Activated naive CD4-positive, alpha-beta T cell treated with anti-CD3 and anti-CD28 coated beads, Interleukin-2, amount 50 U/mL, for 24 hours (primary cell): ENCODE measurements around the gene MMP26.

ENCODE experiments used
- H3K27ac Mint-ChIP-seq: one replicate; pipeline ENCODE4 v1.8.0; 2021; ENCODE audit warnings: mild to moderate bottlenecking, mixed read lengths
- H3K27me3 Mint-ChIP-seq: one replicate; pipeline ENCODE4 v1.8.0; 2021; ENCODE audit warnings: mixed read lengths
- H3K36me3 Mint-ChIP-seq: one replicate; pipeline ENCODE4 v1.8.0; 2021; ENCODE audit warnings: mixed read lengths
- H3K4me1 Mint-ChIP-seq: one replicate; pipeline ENCODE4 v1.8.0; 2021; ENCODE audit warnings: mixed read lengths
- H3K4me3 Mint-ChIP-seq: one replicate; pipeline ENCODE4 v1.8.0; 2021; ENCODE audit warnings: mild to moderate bottlenecking, mixed read lengths
- H3K9me3 Mint-ChIP-seq: one replicate; pipeline ENCODE4 v1.8.0; 2021; ENCODE audit warnings: mixed read lengths

Gene MMP26

DNA sequence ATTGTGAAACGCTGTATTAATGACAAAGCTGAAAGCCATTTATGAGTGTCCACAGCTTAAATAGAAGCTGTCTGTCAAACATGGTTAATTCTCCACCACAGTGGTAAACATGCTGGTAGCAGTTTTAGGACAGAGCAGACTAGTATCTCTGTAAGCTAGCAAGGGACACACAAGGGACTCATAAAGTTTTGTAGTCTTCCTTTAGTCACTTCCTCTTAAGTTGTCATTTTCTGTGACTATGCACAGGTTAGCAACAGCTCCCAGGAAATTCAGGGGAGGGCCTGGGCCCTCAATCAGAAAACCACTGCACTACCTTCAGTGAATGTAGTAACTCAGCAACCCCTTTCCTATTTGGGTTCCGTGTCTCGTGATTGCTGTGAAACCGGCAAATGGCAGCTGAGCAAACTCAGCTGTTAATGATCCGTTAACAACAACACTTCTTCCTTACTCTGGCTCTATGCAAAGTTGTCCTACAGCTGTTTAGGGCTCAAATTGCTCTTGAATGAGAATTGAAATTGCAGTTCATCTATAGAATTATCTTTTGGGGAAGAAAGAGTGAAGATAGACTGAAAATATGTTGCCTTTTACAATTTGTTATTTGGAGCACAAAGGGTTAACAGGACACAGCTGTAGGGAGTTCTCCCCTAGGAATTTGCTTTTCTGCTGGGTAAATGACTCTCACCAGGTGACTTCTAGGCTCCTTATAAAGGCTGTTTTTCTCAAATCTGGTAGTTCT lies at the start of gene MMP26:
Gene MMP26, plus strand, starts transcription at position 731 of the 736 bp plus-strand sequence.
- Mint-ChIP-seq H3K27ac (no peak within 1 kb of the TSS), H3K4me3 (no peak within 1 kb of the TSS), H3K36me3 (no peaks in the 10 kb centered on the region), H3K9me3 (no peaks in the 10 kb centered on the region), H3K4me1 (no peaks in the 10 kb centered on the region), H3K27me3 (peaks cover 4% of the 10 kb centered on the region)

- H3K27ac Mint-ChIP-seq = no peak overlapping the region
- H3K36me3 Mint-ChIP-seq = no peaks in the 10 kb centered on the region
- H3K4me3 Mint-ChIP-seq = no peak overlapping the region
- H3K4me1 Mint-ChIP-seq = no peaks in the 10 kb centered on the region
- H3K9me3 Mint-ChIP-seq = no peaks in the 10 kb centered on the region
- peaks cover 9% of the 10 kb centered on the region for H3K27me3 Mint-ChIP-seq
Measured at GRCh38 chr11:4658629-4659445, 45.7 kb upstream of the MMP26 start.

DNA sequence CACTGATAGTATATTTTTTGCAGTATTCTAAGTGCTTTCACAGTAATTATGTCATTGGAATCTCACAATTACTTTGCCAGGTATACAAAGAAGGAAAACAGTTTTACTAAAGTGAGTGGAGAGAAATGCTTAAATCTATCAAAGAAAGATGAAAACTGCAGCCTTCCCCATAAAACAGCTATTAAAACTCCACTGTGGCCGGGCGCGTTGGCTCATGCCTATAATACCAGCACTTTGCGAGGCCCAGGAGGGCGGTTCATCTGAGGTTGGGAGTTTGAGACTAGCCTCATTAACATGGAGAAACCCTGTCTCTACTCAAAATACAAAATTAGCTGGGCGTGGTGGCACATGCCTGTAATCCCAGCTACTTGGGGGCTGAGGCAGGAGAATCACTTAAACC lies 41.7 kb upstream of the MMP26 start:
- Mint-ChIP-seq H3K9me3 (no peaks in the 10 kb centered on the region), H3K27me3 (peaks cover 8% of the 10 kb centered on the region)

GRCh38 chr11:4664183-4664582 lies 40.4 kb upstream of the MMP26 start:
- Mint-ChIP-seq H3K27me3 (peaks cover 8% of the 10 kb centered on the region), H3K27ac (no peak overlapping the region), H3K36me3 (no peaks in the 10 kb centered on the region), H3K4me3 (no peak overlapping the region), H3K9me3 (no peaks in the 10 kb centered on the region), H3K4me1 (no peaks in the 10 kb centered on the region)

More for the DNA sequence above, 41.7 kb upstream of the MMP26 start:
- Mint-ChIP-seq H3K4me1 (no peaks in the 10 kb centered on the region), H3K4me3 (no peak overlapping the region), H3K36me3 (no peaks in the 10 kb centered on the region), H3K27ac (no peak overlapping the region)

- Mint-ChIP-seq H3K9me3 (no peaks in the 10 kb centered on the region), H3K27me3 (peaks cover 8% of the 10 kb centered on the region), H3K36me3 (no peaks in the 10 kb centered on the region), H3K27ac (no peak overlapping the region), H3K4me3 (no peak overlapping the region), H3K4me1 (no peaks in the 10 kb centered on the region)
Measured at GRCh38 chr11:4664786-4665185, 39.8 kb upstream of the MMP26 start.

- no peak overlapping the region for H3K4me3 Mint-ChIP-seq
- no peak overlapping the region for H3K27ac Mint-ChIP-seq
- no peaks in the 10 kb centered on the region for H3K9me3 Mint-ChIP-seq
- H3K27me3 Mint-ChIP-seq = peaks cover 8% of the 10 kb centered on the region
- H3K4me1 Mint-ChIP-seq = no peaks in the 10 kb centered on the region
- H3K36me3 Mint-ChIP-seq = no peaks in the 10 kb centered on the region
Measured at GRCh38 chr11:4665424-4665823, 39.2 kb upstream of the MMP26 start.

DNA sequence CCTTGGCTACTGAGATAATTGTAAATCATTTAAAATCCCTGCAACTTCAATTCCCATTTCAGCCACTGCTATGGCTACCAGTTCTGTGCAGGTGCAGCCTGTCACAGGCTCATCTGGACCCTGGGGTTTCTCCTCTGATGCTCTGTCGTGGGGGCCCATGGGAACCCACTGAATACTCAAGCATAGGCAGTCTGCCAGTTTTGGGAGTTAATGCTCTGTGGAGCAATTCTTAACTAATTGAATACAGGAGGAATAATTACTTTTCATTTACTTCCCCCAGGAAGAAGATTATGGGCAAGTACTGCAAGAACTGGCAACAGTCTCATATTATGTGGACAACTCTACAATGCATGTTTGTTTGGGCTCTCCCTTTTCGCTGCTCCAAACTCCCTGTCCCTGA lies 32.8 kb upstream of the MMP26 start:
- peaks cover 16% of the 10 kb centered on the region for H3K27me3 Mint-ChIP-seq
- no peak overlapping the region for H3K4me3 Mint-ChIP-seq
- no peaks in the 10 kb centered on the region for H3K36me3 Mint-ChIP-seq
- H3K4me1 Mint-ChIP-seq = no peaks in the 10 kb centered on the region
- H3K9me3 Mint-ChIP-seq = no peaks in the 10 kb centered on the region
- no peak overlapping the region for H3K27ac Mint-ChIP-seq

GRCh38 chr11:4672470-4672869 lies 32.1 kb upstream of the MMP26 start:
- H3K36me3 Mint-ChIP-seq = no peaks in the 10 kb centered on the region
- no peak overlapping the region for H3K4me3 Mint-ChIP-seq

GRCh38 chr11:4673781-4674180 lies 30.8 kb upstream of the MMP26 start:
- Mint-ChIP-seq H3K27ac (no peak overlapping the region), H3K9me3 (no peaks in the 10 kb centered on the region), H3K36me3 (no peaks in the 10 kb centered on the region), H3K4me1 (no peaks in the 10 kb centered on the region), H3K4me3 (no peak overlapping the region), H3K27me3 (peaks cover 16% of the 10 kb centered on the region)

More at GRCh38 chr11:4672470-4672869, 32.1 kb upstream of the MMP26 start:
- Mint-ChIP-seq H3K9me3 (no peaks in the 10 kb centered on the region), H3K4me1 (no peaks in the 10 kb centered on the region), H3K27me3 (peaks cover 16% of the 10 kb centered on the region), H3K27ac (no peak overlapping the region)

DNA sequence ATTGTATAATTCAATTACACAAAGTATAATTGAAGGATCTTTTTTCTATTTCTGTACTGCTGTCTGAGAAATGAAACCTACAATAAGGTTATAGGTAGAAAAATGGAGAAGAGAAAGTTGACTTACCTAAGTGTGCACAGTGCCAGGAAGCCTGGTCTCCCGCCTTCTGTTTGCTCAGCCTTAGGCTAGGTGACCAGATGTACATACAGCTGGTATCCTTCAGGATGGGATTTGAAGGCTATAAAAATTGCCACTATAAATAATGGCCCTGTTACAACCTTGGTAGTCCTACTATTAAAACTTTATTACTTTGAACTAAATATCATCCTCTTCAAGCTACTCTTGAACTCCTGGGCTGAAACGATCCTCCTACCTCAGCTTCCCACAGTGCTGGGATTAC lies 26.6 kb upstream of the MMP26 start:
- Mint-ChIP-seq H3K36me3 (no peaks in the 10 kb centered on the region), H3K27ac (no peak overlapping the region)

GRCh38 chr11:4680341-4680740 lies 24.2 kb upstream of the MMP26 start:
- H3K36me3 Mint-ChIP-seq = no peaks in the 10 kb centered on the region
- no peaks in the 10 kb centered on the region for H3K4me1 Mint-ChIP-seq
- peaks cover 4% of the 10 kb centered on the region for H3K27me3 Mint-ChIP-seq
- no peaks in the 10 kb centered on the region for H3K9me3 Mint-ChIP-seq
- H3K4me3 Mint-ChIP-seq = no peak overlapping the region
- no peak overlapping the region for H3K27ac Mint-ChIP-seq

More for the DNA sequence above, 26.6 kb upstream of the MMP26 start:
- H3K27me3 Mint-ChIP-seq = peaks cover 5% of the 10 kb centered on the region
- no peaks in the 10 kb centered on the region for H3K4me1 Mint-ChIP-seq
- no peaks in the 10 kb centered on the region for H3K9me3 Mint-ChIP-seq
- no peak overlapping the region for H3K4me3 Mint-ChIP-seq

- H3K4me1 Mint-ChIP-seq = no peaks in the 10 kb centered on the region
- peaks cover 2% of the 10 kb centered on the region for H3K27me3 Mint-ChIP-seq
- no peaks in the 10 kb centered on the region for H3K36me3 Mint-ChIP-seq
- no peaks in the 10 kb centered on the region for H3K9me3 Mint-ChIP-seq
- H3K27ac Mint-ChIP-seq = no peak overlapping the region
- H3K4me3 Mint-ChIP-seq = no peak overlapping the region
Measured at GRCh38 chr11:4682623-4683419, 21.8 kb upstream of the MMP26 start.

DNA sequence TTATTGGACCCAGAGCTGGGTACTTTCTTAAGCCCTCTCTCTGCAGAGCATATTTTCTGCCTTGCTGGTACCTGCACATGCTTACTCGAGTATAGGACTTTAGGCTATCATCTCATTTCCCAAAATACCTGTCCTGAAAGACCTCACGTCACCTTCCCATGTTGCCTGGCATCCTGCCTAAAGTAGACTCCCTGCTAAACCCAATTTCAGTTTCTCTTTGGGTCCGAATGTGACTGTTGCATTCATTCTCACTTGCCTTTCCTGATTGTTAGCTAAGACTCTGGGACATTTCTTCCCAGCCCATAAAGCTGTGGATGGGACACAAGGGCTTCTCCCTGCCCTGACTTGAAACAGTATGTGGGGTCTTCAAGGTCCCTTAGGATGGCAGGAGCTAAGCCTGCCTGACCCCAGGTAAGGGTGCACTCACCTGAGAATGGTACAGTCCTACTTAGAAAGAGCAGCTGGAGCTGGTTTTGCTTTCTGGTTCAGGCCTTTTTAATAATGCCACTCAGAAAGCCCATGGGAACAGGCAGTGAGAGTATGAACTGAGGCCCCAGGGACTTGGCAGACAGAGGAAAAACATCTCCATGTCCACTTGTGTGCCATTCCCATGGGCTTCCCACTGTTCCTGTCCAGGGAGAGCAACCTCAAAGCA lies 19.8 kb upstream of the MMP26 start:
- no peaks in the 10 kb centered on the region for H3K4me1 Mint-ChIP-seq
- H3K36me3 Mint-ChIP-seq = no peaks in the 10 kb centered on the region
- H3K9me3 Mint-ChIP-seq = no peaks in the 10 kb centered on the region
- no peak overlapping the region for H3K4me3 Mint-ChIP-seq
- H3K27ac Mint-ChIP-seq = no peak overlapping the region
- H3K27me3 Mint-ChIP-seq = peaks cover 2% of the 10 kb centered on the region

DNA sequence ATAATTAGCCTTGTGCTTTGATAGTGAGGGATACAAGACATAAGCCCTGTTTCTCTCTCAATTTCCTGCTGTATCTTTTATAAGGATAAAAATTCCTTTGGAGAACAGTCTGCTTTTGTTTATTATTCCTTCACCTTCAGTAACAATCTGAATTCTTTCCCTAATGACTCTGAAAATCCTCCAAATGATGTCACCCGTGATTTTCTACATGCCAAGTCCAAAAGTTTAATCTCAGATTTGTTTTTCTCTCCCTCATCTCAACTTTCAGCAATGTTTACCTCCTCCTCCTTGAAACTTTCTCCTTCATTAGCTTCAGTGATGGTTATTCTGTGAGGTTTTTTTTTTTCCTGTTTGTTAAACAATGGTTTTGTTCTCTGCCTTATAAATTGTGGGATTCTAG lies 9.1 kb upstream of the MMP26 start:
- H3K27me3 Mint-ChIP-seq = peaks cover 3% of the 10 kb centered on the region
- no peak overlapping the region for H3K27ac Mint-ChIP-seq
- H3K36me3 Mint-ChIP-seq = no peaks in the 10 kb centered on the region
- H3K9me3 Mint-ChIP-seq = no peaks in the 10 kb centered on the region
- no peak overlapping the region for H3K4me3 Mint-ChIP-seq
- no peaks in the 10 kb centered on the region for H3K4me1 Mint-ChIP-seq

GRCh38 chr11:4697585-4697984 lies 7.0 kb upstream of the MMP26 start, which contains the start of gene OR51E2:
Gene OR51E2 (minus strand): TSS chr11:4697853. CDS start chr11:4682711, 15,142 bp downstream.
- H3K36me3 Mint-ChIP-seq = no peaks in the 10 kb centered on the region
- H3K9me3 Mint-ChIP-seq = no peaks in the 10 kb centered on the region
- H3K4me3 Mint-ChIP-seq = no peak within 1 kb of the TSS
- H3K27me3 Mint-ChIP-seq = no peaks in the 10 kb centered on the region
- no peak within 1 kb of the TSS for H3K27ac Mint-ChIP-seq
- no peaks in the 10 kb centered on the region for H3K4me1 Mint-ChIP-seq
